ENCODE results near the gene SHISA4.
"Not testable (repeated sequence)": the region's sequence is repeated elsewhere in the genome, so short reads cannot be mapped to it uniquely, and the experiment has no call there.

Gene SHISA4, protein sequence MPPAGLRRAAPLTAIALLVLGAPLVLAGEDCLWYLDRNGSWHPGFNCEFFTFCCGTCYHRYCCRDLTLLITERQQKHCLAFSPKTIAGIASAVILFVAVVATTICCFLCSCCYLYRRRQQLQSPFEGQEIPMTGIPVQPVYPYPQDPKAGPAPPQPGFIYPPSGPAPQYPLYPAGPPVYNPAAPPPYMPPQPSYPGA

DNA sequence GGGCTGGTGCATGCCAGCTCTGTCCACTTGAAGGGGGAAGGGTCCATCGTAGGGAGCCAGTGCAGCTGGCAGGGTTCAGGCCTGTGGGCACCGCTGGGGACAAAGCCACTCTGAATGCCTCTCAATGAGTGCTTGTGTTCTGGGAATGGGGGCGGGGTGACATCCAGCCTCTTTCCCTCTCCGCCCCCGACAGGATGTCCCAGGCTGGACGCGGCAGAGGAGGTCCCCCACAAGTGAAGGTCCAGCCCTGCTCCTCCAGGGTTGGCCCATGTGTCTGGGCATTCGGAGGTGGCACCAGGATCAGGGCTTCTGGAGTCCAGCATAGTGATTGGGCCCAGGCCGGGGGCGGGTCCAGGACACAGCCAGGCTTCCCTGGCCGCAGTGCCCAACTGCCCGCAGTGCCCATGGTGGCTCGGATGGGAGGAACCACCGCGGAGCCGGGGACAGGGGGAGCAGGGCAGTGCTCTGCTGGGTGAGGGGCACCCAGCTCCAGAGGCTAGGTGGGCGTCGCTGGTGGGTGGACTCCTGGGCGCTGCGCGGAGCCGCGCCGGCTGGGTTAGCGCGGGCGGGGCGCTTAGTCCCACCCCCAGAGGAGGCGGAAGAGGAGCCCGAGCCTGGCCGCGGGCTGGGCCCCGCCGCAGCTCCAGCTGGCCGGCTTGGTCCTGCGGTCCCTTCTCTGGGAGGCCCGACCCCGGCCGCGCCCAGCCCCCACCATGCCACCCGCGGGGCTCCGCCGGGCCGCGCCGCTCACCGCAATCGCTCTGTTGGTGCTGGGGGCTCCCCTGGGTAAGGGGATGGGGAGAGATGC lies at the start of gene SHISA4:
Gene SHISA4 (plus strand): TSS at position 617 of the 808 bp plus-strand sequence. CDS start 97 bp downstream, at position 714.
- no peak for DNase-seq

DNA sequence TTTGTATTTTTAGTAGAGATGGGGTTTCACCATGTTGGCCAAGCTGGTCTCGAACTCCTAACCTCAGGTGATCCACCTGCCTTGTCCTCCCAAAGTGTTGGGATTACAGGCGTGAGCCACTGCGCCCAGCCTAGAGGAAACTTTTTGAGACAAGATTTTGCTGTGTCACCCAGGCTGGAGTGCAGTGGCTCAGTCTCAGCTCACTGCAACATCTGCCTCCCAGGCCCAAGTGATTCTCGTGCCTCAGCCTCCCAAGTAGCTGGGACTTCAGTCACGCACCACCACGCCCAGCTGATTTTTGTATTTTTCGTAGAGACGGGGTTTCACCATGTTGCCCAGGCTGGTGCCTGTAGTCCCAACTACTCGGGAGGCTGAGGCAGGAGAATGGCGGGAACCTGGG lies 49.6 kb upstream of the SHISA4 start:
- not testable (repeated sequence) for DNase-seq

DNA sequence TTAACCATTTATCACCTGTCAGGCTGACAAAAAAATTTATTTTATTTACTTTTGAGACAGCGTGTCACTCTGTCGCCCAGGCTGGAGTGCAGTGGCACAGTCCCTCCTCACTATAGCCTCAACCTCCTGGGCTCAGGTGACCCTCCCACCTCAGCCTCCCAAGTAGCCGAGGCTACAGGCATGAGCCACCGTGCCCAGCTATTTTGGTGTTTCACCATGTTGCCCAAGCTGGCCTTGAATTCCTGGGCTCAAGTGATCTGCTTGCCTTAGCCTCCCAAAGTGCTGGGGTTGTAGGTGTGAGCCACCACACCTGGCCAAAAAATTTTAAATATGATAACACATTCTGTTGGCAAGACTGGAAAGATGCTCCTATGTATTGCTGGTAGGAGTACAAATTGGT lies 48.6 kb upstream of the SHISA4 start:
- DNase-seq: no peak

DNA sequence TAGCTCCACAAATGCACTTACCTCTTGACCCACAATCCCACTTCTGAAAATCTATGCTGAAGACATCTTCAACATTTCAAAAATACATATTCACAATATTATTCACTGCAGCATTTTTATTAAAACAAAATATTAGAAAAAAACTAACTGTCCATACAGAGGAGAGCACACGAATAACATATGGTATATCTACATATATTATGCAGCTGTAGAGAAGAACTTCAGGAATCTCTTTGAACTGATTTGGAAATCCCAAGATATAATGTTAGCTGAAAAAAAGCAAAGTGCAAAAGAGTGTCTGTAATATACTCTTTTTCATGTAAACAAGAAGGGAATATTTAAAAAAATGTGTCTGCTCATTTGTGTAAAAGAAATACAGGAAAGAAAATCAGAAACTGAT lies 48.2 kb upstream of the SHISA4 start:
- DNase-seq: no peak

DNA sequence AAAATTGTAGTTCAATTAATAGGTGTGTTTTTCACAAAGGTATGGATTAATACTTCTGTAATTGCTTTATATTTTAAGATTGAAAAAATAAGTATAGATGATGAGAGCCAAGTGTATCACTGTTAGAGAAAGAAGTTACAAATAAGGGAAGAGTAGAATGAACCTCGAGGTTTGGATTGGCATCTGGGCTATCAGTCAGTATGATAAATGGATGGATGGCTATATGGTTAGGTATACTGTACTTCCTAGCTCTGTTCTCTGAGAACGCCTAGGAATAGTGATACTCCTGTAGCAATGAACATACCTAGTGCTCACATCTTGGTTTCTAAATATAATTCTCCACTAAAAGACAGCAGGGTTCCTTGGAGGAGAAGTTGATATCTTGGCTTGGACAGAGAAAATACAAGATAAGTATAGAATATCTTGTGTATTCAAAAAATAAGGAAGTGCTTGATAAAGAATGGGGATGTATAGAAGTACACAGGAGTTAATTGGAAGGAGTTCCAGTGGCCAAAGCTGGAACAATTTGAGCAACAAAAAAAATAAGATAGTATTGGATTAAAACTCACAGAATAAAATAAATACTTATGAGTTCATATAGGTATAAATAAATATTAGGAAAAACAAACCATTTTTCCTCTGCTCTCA lies 47.3 kb upstream of the SHISA4 start:
- DNase-seq: no peak

DNA sequence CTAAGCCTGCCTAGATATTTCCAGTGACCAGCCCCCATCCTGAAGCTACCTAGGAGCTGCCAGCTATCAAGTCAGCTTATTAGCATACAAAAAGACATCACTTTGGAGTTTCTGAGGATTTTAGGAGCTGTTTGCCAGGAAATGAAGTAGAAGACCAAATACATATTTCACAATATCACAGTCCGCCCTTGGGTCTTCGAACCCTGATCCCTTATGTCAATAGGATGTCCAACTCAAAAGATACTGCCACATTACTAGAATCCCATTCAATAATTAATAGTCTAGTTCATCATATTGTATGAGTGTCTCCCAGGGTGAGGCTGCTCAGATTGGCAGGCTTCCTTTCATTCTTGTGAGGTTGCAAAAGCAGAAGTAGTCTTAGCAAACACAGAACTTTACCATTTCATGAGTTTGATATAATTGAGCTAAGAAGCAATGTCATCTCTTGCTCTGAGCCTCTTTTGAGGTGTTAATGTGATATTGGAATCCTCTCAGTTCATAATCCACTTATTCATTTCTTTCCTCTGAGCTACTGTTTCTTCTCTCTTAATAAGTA lies 46.1 kb upstream of the SHISA4 start:
- no peak for DNase-seq

DNA sequence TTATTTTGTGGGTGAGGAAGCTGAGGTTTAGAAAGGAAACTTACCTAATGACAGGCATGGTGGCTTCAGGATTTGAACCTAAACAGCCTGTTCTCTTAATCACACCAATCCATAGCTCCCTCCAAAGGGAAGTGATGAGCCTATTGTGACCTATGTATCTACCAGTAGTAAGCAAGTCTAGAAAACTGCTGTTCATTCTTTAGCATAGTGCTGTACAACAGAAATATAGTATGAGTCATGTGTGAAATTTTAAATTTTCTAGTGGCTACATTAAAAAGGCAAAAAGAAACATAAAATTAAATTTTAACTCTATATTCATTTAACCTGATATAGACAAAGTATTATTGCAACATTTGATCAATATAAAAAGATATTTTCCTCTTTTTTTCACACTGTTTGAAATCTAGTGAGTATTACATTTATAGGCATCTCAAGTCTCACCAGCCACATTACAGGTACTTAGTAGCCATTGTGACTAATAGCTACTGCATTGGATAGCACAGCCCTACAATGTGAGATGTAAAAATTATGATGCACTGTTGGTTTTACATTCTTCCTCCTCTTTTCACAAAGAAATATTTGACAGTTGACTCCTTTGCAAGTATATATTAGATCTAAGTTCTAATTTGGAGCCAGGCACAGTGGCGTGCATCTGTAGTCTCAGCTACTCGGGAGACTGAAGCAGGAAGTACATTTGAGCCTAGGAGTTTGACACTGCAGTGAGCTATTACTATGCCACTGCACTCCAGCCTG lies 43.2 kb upstream of the SHISA4 start:
- DNase-seq: no peak

DNA sequence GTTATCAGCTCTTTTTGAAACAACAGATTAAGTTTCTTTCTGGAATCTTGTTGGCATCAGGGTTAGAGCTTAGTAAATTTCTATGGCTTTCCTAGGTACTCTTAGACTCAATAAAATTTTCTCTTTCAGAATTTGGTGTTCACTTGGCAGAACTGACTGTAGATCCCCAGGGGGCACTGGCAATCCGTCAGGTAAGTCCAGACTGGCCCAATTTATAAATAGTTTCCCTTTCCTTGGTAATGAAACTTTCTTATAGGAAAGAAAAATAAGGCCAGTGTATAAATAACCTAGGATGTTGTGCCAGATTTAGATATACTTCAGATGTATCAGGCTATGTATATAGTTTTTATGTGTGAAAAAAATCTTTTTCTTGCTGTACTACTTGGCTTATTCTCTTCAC lies 41.5 kb upstream of the SHISA4 start:
- no peak for DNase-seq

DNA sequence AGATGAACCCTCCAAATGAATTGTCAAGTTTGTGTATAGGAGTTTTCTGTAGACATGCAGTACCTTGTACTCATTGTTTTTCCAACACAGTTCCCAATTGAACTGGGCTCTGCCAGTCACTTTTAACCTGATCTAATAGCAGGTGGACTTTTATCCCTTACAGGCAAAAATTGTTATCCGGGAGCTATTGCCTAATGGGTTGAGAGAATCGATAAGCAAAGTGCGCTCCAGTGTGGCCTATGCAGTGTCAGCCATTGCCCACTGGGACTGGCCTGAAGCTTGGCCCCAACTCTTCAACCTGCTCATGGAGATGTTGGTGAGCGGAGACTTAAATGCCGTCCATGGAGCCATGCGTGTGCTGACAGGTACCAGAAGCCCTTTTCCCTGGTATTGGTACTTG lies 40.5 kb upstream of the SHISA4 start:
- DNase-seq: no peak

DNA sequence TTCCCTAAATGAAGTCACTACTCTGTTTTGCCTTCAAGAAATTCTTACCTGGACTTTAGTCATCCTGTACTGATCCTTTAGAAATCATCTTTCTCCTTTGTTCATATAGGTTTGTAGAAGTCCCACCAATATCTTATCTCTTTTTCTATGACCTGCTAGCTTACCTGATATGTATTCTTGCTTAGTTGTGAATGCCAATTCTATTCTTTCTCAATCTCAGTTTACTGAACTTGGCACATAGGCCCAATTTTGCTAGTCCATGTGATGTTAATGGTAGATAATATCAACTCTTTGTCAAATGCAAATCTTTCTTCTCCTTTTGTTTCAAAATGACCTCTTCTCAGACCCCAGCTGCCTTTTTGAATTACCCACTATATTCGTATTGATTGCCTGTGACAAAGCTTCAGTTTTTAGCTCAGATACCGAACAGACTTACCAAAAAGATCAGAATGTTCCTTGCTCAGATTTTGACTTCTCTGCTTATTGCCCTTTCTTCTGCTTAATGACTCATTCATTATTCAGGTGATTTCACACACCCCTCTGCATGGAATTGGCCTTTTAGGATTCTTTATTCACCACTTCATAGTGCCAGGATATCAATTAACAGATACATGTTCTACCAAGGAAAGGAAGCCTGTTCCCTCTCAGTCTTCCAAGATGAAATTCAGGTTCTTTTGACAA lies 39.2 kb upstream of the SHISA4 start:
- no peak for DNase-seq

DNA sequence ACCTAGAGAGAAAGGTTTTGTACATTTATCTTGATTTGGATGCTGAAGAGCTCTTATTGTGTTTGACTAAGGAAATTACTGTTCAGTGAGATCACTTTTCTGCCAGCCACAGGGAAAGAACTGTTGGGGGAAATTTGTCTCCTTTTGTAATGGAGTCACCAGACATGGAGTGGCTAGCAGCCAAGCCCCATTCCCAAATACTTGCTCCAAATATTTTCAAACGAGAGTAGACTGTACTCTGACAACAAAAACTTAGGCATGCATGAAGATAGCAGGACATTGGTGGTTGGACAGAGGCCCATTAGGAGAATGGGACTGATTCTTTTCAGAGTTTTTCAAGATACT lies 38.7 kb upstream of the SHISA4 start:
- DNase-seq: no peak

DNA sequence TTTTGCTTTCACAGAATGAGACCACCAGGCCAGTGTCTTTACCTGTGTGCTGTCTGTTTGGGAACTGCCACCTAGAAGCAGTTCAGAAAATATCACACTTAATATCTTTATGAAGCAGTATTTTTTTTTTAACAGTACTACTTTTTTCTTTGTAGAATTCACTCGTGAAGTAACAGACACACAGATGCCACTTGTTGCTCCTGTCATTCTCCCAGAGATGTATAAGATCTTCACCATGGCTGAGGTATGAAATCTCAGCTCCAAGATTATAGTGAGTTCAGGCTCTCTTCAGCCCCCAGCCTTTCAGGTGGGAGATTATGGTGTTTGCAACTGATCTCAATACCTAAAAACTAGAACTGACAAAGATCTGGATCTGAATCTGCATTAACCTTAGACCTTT lies 36.7 kb upstream of the SHISA4 start:
- DNase-seq: no peak

DNA sequence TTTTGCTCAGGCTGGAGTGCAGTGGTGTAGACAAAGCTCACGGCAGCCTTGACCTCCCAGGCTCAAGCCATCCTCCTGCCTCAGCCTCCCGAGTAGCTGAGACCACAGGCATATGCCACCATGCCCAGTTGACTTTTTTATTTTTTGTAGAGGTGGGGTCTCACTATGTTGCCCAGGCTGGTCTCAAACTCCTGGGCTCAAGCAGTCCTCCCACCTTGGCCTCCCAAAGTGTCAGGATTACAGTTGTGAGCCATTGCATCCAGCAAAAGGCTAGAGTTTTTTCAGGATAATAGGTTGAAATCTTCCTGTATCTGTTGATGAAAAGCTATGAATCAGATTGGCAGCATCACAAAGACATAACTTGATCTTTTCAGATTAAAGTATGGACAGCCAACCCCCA lies 32.0 kb upstream of the SHISA4 start:
- DNase-seq: not testable (repeated sequence)

DNA sequence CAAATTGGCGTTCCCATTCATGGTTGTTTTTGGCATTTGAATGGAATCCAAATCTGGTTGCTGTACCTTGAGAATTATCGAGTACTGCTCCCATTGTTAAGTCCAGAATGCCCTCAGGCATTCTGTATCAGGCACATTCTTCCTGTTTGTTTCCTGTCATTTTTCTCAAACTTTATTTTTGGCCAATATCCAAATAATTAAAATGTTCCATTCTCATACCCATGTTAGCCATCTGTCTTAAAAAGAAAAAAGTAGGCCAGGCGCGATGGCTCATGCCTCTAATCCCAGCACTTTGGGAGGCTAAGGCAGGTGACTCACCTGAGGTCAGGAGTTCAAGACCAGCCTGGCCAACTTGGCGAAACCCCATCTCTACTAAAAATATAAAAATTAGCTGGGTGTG lies 29.3 kb upstream of the SHISA4 start:
- no peak for DNase-seq

DNA sequence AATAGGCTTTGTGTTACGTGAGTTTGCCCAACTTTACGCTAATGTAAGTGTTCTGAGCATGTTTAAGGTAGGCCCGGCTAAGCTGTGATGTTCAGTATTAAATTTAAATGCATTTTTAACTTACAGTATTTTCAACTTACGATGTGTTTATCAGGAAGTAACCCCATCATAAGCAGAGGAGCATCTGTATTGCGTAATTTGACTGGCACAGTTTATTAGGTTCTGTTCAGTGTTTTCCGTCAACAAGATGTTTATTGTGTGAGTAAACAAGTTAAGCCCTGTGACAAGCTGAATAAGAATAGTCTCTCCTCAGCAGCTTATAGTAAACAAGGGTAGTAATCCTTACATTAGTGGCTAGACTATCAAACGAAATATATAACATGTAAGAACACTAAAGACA lies 27.2 kb upstream of the SHISA4 start:
- no peak for DNase-seq

DNA sequence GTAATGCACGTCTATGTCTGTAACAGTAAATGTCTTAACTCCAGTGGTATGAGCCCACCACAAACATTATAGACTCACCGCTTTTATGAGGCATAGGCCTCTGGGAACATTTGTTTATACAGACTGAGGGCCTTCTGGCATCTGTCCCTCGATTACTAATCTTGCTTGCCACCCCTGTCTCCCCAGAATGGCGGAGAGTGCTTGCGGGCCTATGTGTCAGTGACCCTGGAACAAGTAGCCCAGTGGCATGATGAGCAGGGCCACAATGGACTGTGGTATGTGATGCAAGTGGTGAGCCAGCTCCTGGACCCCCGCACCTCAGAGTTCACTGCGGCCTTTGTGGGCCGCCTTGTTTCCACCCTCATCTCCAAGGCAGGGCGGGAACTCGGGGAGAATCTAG lies 18.3 kb upstream of the SHISA4 start:
- no peak for DNase-seq

DNA sequence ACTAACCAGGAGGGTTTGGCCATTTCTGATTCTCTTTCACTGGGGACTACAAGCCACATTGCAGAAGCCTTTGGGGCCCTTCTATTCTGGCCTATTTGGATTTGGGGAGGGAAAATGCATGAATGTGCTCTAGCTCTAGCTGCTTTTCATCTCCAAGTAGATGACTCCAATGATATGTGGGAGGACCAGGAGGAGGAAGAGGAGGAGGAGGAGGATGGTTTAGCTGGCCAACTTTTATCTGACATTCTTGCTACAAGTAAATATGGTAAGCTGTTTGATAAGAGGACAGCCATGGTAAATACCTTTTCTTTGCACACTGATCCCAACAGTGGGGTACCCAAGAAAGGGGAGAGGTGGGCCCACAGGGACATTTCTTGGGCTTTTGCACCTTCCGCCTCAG lies 14.0 kb upstream of the SHISA4 start:
- no peak for DNase-seq

DNA sequence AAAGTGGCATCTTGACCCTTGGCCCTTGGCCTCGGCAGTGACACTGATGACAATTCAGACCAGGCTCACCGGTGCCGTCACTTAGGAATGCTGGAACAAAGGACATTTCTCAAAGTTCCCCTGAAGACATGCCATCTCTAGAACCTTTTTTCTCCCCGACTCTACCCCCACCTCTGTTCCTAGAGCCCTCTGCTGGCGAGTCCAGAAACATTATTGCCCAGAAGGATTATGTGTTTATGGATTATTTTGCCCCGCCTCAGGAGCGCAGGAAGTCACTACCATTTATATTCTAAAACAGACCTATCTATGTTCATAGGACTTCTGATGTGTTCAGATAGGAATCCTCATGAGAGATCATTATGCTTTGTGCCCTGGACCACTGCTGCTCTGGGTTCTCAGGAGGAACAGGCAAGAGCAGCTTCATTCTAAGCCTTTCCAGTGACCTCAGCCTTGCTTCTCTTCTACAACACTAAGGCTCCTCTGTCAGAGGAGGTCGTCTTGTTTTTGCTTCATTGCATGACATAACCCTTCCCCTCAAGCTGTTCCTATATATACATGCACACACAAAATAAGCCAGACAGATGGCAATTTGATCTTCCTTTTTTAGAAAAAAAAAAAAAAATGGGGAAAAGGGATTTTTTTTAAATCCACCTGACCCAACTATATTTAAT lies 12.4 kb upstream of the SHISA4 start:
- DNase-seq: no peak

DNA sequence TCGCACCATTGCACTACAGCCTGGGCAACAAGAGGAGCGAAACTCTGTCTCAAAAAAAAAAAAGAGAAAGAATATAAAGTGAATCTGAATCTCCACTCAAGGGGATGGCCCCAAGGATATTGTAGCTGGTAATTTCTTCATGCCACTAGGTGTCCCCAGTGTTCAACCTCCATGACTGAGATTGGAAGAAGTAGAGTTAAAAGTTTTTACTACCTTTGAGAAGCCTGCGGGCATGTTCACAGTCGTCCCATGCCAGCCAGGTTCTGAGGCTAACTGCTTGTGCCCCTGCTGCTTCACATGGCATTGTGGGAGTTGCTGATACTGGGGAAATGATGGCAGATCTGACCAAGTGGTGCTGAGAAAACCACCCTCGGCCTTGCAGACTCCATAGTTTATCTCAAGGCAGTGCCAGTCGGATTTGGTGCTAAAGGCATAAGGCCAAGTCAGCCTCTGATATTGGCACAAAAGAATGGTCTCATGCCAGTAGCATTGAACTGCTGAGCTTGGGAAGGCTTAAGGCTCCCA lies 10.8 kb upstream of the SHISA4 start:
- no peak for DNase-seq

DNA sequence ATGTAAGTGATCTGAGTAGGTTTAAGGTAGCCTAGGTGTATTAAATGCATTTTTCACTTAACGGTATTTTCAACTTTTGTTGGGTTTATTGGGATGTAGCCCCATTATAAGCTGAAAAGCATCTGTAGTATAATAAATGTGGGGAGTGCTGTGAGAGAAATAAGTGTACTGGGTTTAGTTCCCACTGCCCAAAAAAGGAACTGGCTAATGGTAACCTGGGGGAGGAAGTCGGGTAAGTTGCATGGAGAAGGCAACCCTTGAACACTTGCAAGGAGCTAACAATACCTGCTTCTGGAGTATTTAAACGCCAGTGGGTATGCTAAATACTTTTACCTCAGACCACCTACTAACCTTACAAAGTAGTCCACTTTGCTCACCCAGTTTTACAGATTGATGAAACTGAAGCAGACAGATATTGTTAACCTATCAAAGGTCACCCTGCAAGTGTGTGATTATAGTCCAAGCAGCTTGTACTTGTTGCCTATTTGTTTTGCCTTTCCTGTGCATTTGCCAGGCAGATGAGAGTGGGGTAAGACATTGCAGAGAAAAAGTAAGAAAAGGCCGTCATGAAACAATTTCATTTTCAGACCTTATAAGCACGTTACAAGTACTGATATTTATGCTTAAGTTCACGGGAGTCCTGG lies 7.6 kb upstream of the SHISA4 start:
- DNase-seq: no peak

DNA sequence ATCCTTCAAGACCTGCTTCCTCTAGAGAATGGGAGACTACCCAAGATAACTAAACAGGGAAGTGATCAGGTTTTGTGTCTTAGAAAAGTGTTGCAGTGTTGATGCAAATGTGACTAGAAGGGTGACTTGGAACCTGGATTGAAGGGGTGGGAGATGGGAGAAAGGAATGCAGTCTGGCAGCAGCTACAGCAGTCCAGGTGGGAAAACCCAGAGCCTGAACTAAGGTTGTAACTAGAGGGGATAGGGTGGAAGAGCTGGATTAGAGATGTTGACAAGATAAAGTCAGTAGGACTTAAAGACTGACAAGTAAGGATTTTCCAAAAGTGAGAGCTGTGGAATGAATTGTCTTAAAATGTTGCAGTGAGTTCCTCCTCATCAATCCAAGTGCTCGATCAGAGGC lies 7.1 kb upstream of the SHISA4 start:
- no peak for DNase-seq

Data from NCI-H187 treated with DMSO at 0.1 percent for 48 hours (cell line).